ENCODE measurements around the gene NRXN3. TPM values are rescaled to one million over a fixed set of nuclear protein-coding genes. Genes with fewer than 3 reads are reported as not detected.

NRXN3 gene
- total RNA-seq, 1 donor from 2014 or later = 8.7 TPM

- no peak for DNase-seq (ENCODE audit: low spot score)
These were observed 628.6 kb downstream of the NRXN3 start for GRCh38 chr14:78798757-78799156.

- no peak for DNase-seq (ENCODE audit: low spot score)
These were observed 635.4 kb downstream of the NRXN3 start for GRCh38 chr14:78805570-78805969.

GRCh38 chr14:78823035-78823434 is 652.9 kb downstream of the NRXN3 start:
- no peak for DNase-seq (ENCODE audit: low spot score)

DNA sequence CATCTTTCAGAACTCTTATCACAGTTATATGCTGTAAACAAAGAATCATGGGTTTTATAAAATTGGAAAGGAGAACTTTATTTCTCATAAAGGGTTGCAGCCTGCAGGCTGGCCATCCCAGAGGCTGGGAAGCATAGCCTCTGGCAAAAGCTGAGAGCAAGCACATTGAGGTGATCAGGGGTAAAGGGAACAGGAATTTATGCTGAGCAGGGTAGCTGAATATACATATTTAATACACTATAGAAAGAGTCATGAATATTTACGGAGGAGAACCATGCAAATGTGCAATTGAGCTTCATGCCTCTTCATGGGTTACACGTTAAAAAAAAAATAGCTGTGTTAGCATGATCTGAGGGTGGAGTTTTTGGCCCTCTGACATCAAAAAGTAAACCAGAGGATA is 653.3 kb downstream of the NRXN3 start:
- DNase-seq (ENCODE audit: low spot score) = no peak

DNA sequence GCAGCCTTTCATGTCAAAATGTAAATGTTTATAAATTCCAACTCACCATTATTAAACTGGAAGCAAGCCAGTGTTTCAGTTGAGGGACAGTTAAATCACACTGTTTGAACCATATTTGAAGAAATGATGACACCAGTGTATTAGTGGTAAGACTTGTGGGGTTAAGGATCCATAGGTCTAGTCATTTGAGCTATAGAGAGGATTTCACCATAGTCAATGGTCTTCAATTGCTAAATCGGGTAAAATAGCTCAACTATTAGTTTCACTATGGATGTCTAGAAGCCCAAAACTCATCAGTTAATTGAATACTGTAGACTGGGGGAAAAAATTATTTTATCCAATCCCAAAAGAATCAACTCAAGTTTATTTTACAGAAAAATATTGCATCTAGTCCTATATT is 659.1 kb downstream of the NRXN3 start:
- DNase-seq (ENCODE audit: low spot score) = no peak

DNA sequence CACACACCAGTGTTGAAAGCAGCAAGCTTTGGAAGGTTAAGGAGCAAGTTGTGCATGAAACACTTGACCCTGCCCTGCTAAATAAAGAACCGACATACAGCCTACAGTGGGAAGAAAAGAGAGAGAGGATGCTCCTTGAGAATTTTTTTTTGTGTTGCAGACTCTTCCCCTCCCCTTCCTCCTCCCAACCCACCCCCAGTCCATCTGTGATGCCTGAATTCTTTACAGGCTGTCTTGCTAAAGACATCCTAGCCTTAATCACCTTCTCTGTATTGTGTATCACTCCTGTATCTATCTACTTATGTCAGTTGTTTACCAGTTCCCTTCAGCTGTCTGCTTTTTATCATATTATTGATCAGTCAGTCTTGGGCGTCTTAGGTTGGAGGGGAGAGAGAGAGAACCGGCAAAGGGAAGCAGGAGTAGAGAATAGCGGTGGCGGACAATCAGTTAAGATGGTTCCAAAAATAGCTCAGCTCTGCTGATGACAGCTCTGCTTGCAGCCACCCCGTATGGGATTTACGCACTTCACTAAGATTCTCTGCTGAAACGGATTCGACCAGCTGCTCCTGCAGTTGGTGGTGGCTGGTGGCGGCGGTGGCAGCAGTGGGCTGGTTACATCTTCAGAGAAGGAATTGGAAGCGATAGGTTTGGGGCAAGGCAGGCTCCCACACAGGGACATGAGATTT is 664.7 kb downstream of the NRXN3 start:
- DNase-seq (ENCODE audit: low spot score) = no peak

GRCh38 chr14:78835909-78836308 is 665.7 kb downstream of the NRXN3 start:
- no peak for DNase-seq (ENCODE audit: low spot score)

DNA sequence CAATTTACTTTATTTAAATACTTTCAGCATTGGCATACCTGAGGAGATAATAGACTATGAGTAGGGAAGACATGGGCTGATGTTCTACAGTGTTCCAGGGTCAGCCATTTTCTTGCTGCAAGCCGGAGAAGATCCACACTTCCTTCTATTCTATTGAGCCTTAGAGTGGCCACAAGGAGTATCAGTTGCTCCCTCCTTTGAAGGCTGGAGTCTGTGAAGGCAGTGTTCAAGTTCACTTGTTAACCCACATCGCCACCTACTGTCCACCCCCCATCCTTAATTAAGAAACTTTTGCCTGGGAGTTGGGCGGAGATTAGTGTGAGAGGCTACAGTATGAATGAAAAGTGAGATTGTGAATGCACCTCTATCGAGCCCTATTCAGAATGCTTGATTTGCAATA is 666.6 kb downstream of the NRXN3 start:
- DNase-seq (ENCODE audit: low spot score) = peak; percentile 4

GRCh38 chr14:78838959-78839358 is 668.8 kb downstream of the NRXN3 start:
- DNase-seq (ENCODE audit: low spot score) = no peak

DNA sequence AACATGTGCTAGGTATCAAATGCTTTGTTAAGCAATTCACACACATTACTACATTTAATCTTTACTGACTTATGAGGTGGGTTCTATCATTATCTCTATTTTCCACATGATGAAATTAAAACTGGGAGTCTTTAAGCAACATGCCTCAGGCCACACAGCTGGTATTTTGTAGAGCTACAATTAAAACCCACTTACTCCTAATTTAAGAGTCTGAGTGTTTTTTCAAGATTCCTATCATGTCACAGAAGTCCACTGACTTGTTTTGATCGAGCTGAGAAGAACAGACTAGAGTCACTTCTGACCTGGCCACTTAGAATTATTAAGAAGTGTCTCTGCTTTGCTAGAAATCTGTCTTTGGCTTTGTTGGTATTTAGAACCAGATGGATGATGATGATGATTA is 670.7 kb downstream of the NRXN3 start:
- DNase-seq (ENCODE audit: low spot score) = no peak

DNA sequence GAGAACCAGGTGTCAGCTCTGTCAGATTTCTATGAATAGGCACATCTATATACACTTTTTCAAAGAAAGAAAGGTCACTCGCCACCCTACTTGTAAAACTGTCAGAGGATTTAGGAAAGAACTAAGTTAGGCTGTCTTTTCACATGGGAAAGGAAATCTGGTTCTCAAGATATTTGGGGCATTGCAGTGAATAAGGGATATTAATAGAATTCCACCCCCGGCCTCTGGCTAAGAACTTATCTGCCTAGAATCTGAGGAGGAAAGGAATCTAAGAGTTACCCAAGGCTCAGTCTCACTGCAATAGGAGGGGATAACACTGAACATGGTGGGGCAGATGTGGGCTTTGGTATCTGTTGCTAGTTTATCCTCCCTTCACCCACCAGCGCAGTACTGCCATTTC is 677.6 kb downstream of the NRXN3 start:
- peak; percentile 1 for DNase-seq (ENCODE audit: low spot score)

DNA sequence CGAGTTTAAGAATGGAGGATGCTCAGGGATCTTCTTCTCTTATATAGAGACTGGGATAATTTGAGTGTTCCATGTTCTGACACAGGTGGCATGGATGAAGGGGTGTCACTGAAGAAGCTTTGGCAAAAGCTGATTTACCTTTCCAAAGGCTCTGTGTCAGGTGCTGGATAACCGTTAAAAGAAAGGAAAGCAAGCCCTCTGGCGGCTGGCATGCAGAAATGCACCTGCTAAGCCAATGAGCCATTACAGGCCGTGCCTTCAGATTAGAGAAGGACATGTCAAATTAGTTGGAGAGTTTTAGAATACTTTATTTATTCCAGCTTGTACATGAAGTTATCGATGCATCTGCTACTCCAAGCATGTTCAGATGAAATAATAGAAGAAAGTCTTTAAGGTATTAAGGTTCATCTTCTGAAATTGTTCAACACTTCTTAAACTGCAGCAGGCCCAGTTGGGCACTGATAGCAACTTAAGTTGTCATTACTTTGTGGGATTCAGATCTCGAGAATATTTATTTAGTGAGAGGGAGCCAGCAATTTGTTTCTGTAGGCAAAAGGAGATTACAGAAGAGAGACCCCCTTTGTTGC is 678.2 kb downstream of the NRXN3 start:
- peak; percentile 10 for DNase-seq (ENCODE audit: low spot score)

GRCh38 chr14:78849952-78850351 is 679.8 kb downstream of the NRXN3 start:
- DNase-seq (ENCODE audit: low spot score) = no peak

GRCh38 chr14:78851189-78851588 is 681.0 kb downstream of the NRXN3 start:
- DNase-seq (ENCODE audit: low spot score) = no peak

DNA sequence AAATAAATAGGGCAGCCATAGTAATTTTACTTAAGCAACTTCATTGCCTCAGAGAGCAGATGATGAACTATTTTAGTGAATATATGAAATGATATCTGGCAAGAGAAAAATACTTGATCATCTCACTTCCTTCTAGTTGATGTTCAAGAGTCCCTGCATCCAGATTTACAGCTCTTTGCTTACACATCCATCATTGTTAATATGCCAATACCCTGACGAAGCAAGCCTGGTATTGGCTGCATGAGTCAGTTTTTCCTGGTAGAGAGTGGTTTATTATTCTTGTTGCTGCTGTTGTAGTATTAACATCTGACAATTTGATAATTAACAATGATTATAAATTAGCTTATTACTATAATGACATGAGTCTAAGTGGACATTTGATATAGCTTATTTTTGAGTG is 681.9 kb downstream of the NRXN3 start:
- DNase-seq (ENCODE audit: low spot score) = no peak

DNA sequence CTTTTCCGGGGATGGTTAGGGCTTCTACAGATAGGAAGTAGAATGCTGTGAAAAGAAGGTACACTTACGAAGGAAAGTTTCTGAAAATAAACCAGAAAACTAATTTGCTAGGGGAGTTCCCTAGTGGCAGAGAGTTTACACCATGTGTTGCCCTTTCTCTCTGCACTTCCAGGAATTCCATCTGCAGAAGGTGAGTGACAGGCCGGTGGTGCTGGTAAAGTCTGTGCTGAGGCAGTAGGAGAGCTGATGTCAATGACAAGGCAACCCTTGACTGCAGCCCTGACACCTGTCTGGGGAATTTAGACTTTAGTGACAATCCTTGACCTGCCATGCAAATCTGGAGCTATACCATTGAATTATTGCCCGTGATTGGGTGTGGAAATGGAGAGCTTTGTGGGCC is 687.8 kb downstream of the NRXN3 start:
- no peak for DNase-seq (ENCODE audit: low spot score)

DNA sequence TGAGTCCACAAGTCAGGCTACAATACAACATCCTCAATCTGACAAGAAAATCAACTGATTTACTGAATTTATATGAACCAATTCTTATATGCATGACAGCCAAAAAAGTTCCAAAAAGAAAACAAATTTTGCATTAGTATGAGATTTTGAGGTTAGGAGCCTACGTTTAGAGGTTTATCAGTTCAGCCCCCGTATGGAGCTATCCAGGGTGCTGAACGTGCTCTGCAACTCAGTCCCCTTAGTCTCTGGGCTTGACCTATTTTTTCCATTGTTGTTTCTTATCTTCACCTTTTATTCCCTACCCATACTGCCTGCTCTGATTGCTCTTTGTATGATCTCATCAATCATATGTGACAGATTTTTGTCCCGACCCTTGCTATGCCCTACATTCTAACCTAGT is 693.0 kb downstream of the NRXN3 start:
- DNase-seq (ENCODE audit: low spot score) = peak; percentile 25

DNA sequence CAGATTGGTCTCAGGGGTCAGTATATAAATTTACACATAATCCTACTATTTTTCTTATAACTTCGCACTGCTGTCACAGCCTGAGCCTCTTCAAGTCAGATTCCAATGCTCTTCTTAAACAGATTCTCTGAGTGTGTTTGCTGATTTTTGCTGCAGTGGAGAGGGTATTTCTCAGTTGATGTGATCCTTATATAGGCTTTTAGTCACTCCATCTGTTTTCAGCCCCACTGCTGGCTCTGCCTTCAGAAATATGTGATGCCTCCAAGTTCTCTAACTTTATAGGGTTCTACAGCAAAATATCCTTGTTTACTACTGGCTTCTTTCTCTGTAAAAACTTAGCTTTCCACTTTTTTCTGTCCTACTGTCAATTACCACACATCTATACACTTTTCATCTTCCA is 702.7 kb downstream of the NRXN3 start:
- no peak for DNase-seq (ENCODE audit: low spot score)

DNA sequence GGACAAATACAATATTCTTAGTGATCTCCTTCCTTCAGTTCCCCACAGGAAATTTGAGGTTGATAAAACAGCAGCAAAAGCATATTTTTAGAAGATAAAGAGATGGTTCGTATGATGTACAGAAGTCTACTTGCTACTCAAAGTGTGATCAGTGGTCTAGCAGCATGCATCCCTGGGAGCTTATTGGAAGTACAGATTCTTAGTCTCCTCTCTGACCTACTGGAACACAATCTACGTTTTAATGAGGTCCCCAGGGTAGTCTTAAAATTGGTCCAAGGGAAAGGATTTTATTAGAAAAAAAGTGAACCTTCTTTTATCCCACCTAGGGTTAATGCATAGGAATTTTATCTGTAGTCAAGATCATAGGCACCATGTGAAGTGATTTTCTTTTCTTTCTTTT is 703.4 kb downstream of the NRXN3 start:
- DNase-seq (ENCODE audit: low spot score) = no peak

- no peak for DNase-seq (ENCODE audit: low spot score)
These were observed 704.9 kb downstream of the NRXN3 start for GRCh38 chr14:78875049-78875448.

GRCh38 chr14:78885884-78886283 is 715.7 kb downstream of the NRXN3 start:
- DNase-seq (ENCODE audit: low spot score) = no peak

GRCh38 chr14:78897443-78897842 is 727.3 kb downstream of the NRXN3 start:
- DNase-seq (ENCODE audit: low spot score) = no peak

DNA sequence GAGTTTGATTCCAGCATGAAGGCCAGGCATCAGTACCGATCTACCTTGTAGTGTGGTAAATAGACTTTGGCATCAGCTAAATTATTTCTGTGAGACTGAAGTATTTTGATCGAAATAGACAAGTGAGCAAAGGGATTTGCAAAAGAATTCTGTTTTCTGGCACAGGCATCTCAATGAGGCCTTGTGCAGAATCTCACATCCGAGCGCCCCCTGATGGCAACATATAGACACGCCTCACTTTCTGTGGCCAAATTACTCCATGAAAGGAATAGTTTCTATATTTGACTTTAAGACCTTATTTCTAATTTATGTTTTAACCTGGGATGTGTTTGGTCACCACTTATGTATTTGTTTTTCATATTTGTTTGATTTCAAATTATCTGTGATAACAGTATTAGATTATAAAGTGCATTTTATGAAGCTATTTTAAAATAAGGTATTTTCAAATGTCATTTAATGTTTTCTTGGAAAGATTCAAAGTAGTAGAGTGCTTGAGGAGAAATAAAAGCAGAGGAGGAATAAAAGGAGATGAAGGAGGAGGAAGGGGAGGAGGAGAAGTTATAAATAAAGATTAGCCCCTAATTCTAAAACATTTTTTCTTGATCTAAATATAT is 731.9 kb downstream of the NRXN3 start:
- peak; percentile 60 for DNase-seq (ENCODE audit: low spot score)
